Measurements from ENCODE around the gene SPACA7.

Gene SPACA7

GRCh38 chr13:112331675-112332074 is 44.5 kb upstream of the SPACA7 start:
- CTCF ChIA-PET, result interaction anchor here (0.6 kb wide), 1 partner anchor 78 kb away, joined by 3 read pairs; no protein-coding TSS in a partner anchor
- POLR2A ChIA-PET, result no interaction called here
- no peak for DNase-seq (ENCODE audit: extremely low spot score)
- no peak for TF ChIP-seq CTCF (IDR thresholded peaks at IDR 0.05; ENCODE audit: control extremely low read depth, extremely low read depth, low read depth, missing control alignments)

GRCh38 chr13:112332727-112333126 is 43.4 kb upstream of the SPACA7 start:
- no peak for TF ChIP-seq CTCF (IDR thresholded peaks at IDR 0.05; ENCODE audit: control extremely low read depth, extremely low read depth, low read depth, missing control alignments)
- ChIA-PET POLR2A (no interaction called here), CTCF (no interaction called here)
- no peak for DNase-seq (ENCODE audit: extremely low spot score)

- CTCF ChIA-PET, result no interaction called here
- no peak for TF ChIP-seq CTCF (IDR thresholded peaks at IDR 0.05; ENCODE audit: control extremely low read depth, extremely low read depth, low read depth, missing control alignments)
- POLR2A ChIA-PET, result no interaction called here
- DNase-seq (ENCODE audit: extremely low spot score), result no peak
Measured at GRCh38 chr13:112333756-112334543, 42.2 kb upstream of the SPACA7 start.

GRCh38 chr13:112335135-112335534 is 41.0 kb upstream of the SPACA7 start:
- ChIA-PET CTCF (no interaction called here), POLR2A (no interaction called here)
- no peak for TF ChIP-seq CTCF (IDR thresholded peaks at IDR 0.05; ENCODE audit: control extremely low read depth, extremely low read depth, low read depth, missing control alignments)
- DNase-seq (ENCODE audit: extremely low spot score), result no peak

- DNase-seq (ENCODE audit: extremely low spot score), result no peak
- no peak for TF ChIP-seq CTCF (IDR thresholded peaks at IDR 0.05; ENCODE audit: control extremely low read depth, extremely low read depth, low read depth, missing control alignments)
- POLR2A ChIA-PET, result no interaction called here
- CTCF ChIA-PET, result no interaction called here
Measured at GRCh38 chr13:112341446-112341845, 34.7 kb upstream of the SPACA7 start.

- no peak for TF ChIP-seq CTCF (IDR thresholded peaks at IDR 0.05; ENCODE audit: control extremely low read depth, extremely low read depth, low read depth, missing control alignments)
- no peak for DNase-seq (ENCODE audit: extremely low spot score)
- ChIA-PET POLR2A (no interaction called here), CTCF (no interaction called here)
Measured at GRCh38 chr13:112341976-112342735, 34.0 kb upstream of the SPACA7 start.

All from GM10248 (cell line).